GM10248 (cell line): Measurements from ENCODE around the gene EGLN2.
"Not testable (repeated sequence)": the region's sequence is repeated elsewhere in the genome, so short reads cannot be mapped to it uniquely, and the experiment has no call there.

Experiments
- CTCF ChIA-PET: fragments of 300-600 bp; sonication (Branson Sonifier 250); formaldehyde crosslinking; extraction: SDS; loops from one replicate; lab custom pipeline; 2021; ENCODE audit warnings: antibody characterized with exemption; lab: Yijun Ruan, JAX
- POLR2A ChIA-PET: fragments of 350-650 bp; sonication (Branson Sonifier 250); formaldehyde crosslinking; extraction: SDS; loops from one replicate; lab custom pipeline; 2020; ENCODE audit warnings: antibody characterized with exemption; lab: Yijun Ruan, JAX
- DNase-seq: peaks from one replicate; pipeline ENCODE4 v3.0.0; 2012; ENCODE audit errors: extremely low spot score
- CTCF ChIP-seq: IDR thresholded peaks from 2 replicates; pipeline ENCODE4 v1.5.1; 2012; ENCODE audit warnings: mild to moderate bottlenecking, low read depth; ENCODE audit errors: extremely low read depth, missing control alignments, control extremely low read depth

The EGLN2 gene

DNA sequence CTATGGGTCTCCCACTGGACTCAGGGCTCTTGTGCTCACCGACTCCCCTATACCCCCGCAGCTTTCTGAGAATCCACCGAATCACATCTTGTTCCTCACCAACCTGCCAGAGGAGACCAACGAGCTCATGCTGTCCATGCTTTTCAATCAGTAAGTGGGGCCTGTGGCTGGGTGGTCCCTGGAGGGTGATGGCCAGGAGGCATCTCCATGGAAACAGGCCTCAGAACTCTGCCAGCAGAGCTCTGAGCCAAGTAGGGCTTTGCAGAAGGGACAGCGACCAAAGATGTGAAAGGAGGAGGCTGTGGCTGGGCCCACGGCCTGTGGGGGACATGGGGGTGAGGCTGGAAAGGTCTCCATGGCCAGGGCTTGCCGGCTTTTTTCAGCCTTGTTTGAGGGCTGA is 35.5 kb upstream of the EGLN2 start:
- CTCF ChIA-PET = interaction anchor here (1.1 to 1.7 kb wide), 2 partner anchors 9 to 129 kb away, joined by 3 to 5 read pairs; no protein-coding TSS in a partner anchor
- DNase-seq = no peak
- POLR2A ChIA-PET = interaction anchor here (0.5 kb wide), 1 partner anchor 31 kb away, joined by 5 read pairs; no protein-coding TSS in a partner anchor
- TF ChIP-seq CTCF = no peak

GRCh38 chr19:40763963-40764362 is 35.0 kb upstream of the EGLN2 start:
- no peak for DNase-seq
- no peak for TF ChIP-seq CTCF
- CTCF ChIA-PET = interaction anchor here (1.1 kb wide), 1 partner anchor 10 kb away, joined by 3 read pairs; no protein-coding TSS in a partner anchor
- POLR2A ChIA-PET = no interaction called here

- ChIA-PET POLR2A (interaction anchor here (1.1 kb wide), 1 partner anchor 11 kb away, joined by 9 read pairs; no protein-coding TSS in a partner anchor), CTCF (interaction anchor here (0.8 to 2.0 kb wide), 2 partner anchors 12 to 36 kb away, joined by 3 to 5 read pairs; partner anchors contain the start of gene RAB4B)
- not testable (repeated sequence) for DNase-seq
Observed at GRCh38 chr19:40766385-40766784, 32.6 kb upstream of the EGLN2 start.

DNA sequence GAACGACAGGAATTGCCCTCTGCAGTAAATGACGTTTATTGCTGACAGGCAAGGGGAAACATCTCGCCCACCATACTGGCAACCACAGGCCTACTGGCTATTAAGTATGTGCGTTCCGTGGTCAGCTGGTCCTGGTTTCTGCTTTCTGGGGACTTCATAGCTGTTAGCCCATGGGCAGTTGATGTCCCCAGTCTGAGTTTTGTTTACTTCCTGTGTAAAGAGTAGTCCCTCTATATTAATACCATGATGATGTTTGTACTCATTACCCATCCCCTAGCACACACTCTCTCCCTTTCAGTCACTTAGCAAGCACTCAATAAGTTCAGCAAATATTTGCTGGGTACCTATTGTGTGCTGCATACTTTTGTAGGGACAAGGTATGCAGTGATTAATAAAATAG is 30.1 kb upstream of the EGLN2 start:
- CTCF ChIA-PET = no interaction called here
- POLR2A ChIA-PET = interaction anchor here (0.6 kb wide), 1 partner anchor 9 kb away, joined by 3 read pairs; the partner anchor contains the start of gene RAB4B
- no peak for TF ChIP-seq CTCF
- DNase-seq = no peak

- DNase-seq = not testable (repeated sequence)
- POLR2A ChIA-PET = interaction anchor here (0.6 kb wide), 1 partner anchor 22 kb away, joined by 9 read pairs; no protein-coding TSS in a partner anchor
- CTCF ChIA-PET = interaction anchor here (0.6 to 1.6 kb wide), 5 partner anchors 13 to 136 kb away, joined by 3 to 6 read pairs (median 4); partner anchors contain the start of gene EGLN2
Observed at GRCh38 chr19:40771101-40771862, 27.7 kb upstream of the EGLN2 start.

DNA sequence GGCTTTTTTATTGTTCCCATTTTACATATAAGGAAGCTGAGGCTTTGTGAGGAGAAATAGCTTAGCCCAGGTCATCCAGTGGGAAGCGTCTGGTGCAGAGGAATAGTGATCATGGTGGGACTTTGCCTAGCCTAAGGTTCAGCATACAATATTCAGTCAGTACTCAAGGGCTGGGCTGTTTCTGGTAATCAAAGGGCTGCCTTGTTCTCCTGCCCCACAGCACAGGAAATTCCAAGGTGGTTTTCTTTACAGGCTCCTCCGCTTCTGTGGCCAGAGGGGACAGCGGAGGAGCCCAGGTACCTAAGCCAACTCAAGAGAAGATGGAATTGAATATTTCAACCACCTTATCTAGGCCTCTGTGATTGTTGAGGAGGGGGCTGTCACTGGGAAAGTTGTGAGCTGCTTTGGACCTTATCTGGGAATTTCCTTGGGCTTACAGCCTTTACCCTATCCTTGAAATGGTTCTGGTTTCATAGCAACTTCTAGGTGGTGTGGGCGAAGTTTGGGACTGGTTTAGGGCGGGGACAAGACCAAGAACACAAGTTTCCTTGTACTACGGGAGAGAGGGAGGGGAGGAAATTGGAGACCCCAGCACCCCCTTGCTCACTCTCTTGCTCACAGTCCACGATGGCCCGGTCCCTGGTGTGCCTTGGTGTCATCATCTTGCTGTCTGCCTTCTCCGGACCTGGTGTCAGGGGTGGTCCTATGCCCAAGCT is 23.9 kb upstream of the EGLN2 start, which contains the start of gene MIA:
MIA (plus strand) TSS at position 606 of the 716 bp plus-strand sequence; CDS start at position 628, 22 bp downstream.
- POLR2A ChIA-PET = no interaction called here
- CTCF ChIA-PET = no interaction called here
- no peak for DNase-seq
- no peak for TF ChIP-seq CTCF

DNA sequence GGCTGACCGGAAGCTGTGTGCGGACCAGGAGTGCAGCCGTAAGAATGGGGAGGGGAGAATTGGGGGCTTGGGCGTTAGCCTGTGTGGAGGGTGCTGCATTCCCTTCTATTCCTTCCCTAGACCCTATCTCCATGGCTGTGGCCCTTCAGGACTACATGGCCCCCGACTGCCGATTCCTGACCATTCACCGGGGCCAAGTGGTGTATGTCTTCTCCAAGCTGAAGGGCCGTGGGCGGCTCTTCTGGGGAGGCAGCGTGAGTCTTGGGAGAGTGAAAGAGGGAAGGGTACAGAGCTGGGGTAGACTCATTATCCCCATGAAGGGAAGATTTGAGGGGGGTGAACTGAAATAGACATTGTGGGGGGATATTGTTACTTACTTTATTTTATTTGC is 23.4 kb upstream of the EGLN2 start:
- DNase-seq = no peak
- ChIA-PET CTCF (no interaction called here), POLR2A (no interaction called here)
- no peak for TF ChIP-seq CTCF
